ENCODE measurements around the gene APLNR.
A peak's percentile ranks its signal among the peaks of the same experiment; 100 is the strongest.
"Not testable (repeated sequence)": the region's sequence is repeated elsewhere in the genome, so short reads cannot be mapped to it uniquely, and the experiment has no call there.

APLNR gene

GRCh38 chr11:57237204-57237681 lies at the start of gene APLNR:
TSS of gene APLNR (minus strand) at chr11:57237250. CDS start at chr11:57237004, 246 bp downstream.
- no peak within 1 kb of the TSS for H3K4me3 ChIP-seq (ENCODE audit: low read depth, low read length)
- peak; percentile 74 for DNase-seq (ENCODE audit: low read depth)
- TF ChIP-seq CTCF (IDR thresholded peaks at IDR 0.05; ENCODE audit: low read depth, low read length) (no peak), MYC (IDR thresholded peaks at IDR 0.05; ENCODE audit: low read depth, low read length) (no peak), MAX (IDR thresholded peaks at IDR 0.05; ENCODE audit: low read depth, low read length) (no peak)

- DNase-seq (ENCODE audit: low read depth), result no peak
- TF ChIP-seq POLR2A (IDR thresholded peaks at IDR 0.05; ENCODE audit: extremely low read depth, insufficient read length) (no peak), MYC (IDR thresholded peaks at IDR 0.05; ENCODE audit: low read depth, low read length) (no peak), CTCF (IDR thresholded peaks at IDR 0.05; ENCODE audit: low read depth, low read length) (no peak), MAX (IDR thresholded peaks at IDR 0.05; ENCODE audit: low read depth, low read length) (no peak)
- no peak overlapping the region for H3K4me3 ChIP-seq (ENCODE audit: low read depth, low read length)
Measured at GRCh38 chr11:57283231-57283990, 46.4 kb upstream of the APLNR start.

- DNase-seq (ENCODE audit: low read depth); H3K4me3 ChIP-seq (ENCODE audit: low read depth, low read length): not testable (repeated sequence)
Measured at GRCh38 chr11:57281546-57281945, 44.5 kb upstream of the APLNR start.

GRCh38 chr11:57279116-57279515 lies 42.1 kb upstream of the APLNR start:
- H3K4me3 ChIP-seq (ENCODE audit: low read depth, low read length), result no peak overlapping the region
- TF ChIP-seq CTCF (IDR thresholded peaks at IDR 0.05; ENCODE audit: low read depth, low read length) (no peak), MAX (IDR thresholded peaks at IDR 0.05; ENCODE audit: low read depth, low read length) (no peak), POLR2A (IDR thresholded peaks at IDR 0.05; ENCODE audit: extremely low read depth, insufficient read length) (no peak), MYC (IDR thresholded peaks at IDR 0.05; ENCODE audit: low read depth, low read length) (no peak)
- DNase-seq (ENCODE audit: low read depth), result no peak

GRCh38 chr11:57278721-57279095 lies 41.7 kb upstream of the APLNR start:
- TF ChIP-seq POLR2A (IDR thresholded peaks at IDR 0.05; ENCODE audit: extremely low read depth, insufficient read length) (no peak), CTCF (IDR thresholded peaks at IDR 0.05; ENCODE audit: low read depth, low read length) (no peak), MAX (IDR thresholded peaks at IDR 0.05; ENCODE audit: low read depth, low read length) (no peak), MYC (IDR thresholded peaks at IDR 0.05; ENCODE audit: low read depth, low read length) (no peak)
- DNase-seq (ENCODE audit: low read depth), result no peak
- H3K4me3 ChIP-seq (ENCODE audit: low read depth, low read length), result no peak overlapping the region

- TF ChIP-seq CTCF (IDR thresholded peaks at IDR 0.05; ENCODE audit: low read depth, low read length) (peak; percentile 98), MAX (IDR thresholded peaks at IDR 0.05; ENCODE audit: low read depth, low read length) (no peak), MYC (IDR thresholded peaks at IDR 0.05; ENCODE audit: low read depth, low read length) (no peak)
Measured at GRCh38 chr11:57277845-57278720, 41.0 kb upstream of the APLNR start.

More at GRCh38 chr11:57277845-57278720, 41.0 kb upstream of the APLNR start:
- DNase-seq (ENCODE audit: low read depth), result peak; percentile 50
- no peak overlapping the region for H3K4me3 ChIP-seq (ENCODE audit: low read depth, low read length)
